Ovary (tissue), 9 donors: Measurements from ENCODE around the gene SUN1. TPM values are rescaled to one million over a fixed set of nuclear protein-coding genes. Genes with fewer than 3 reads are reported as not detected.
"Not testable (repeated sequence)": the region's sequence is repeated elsewhere in the genome, so short reads cannot be mapped to it uniquely, and the experiment has no call there.

Experiments
- DNase-seq, 5 donors: peaks; one replicate each; pipeline ENCODE4 v3.0.0-alpha.2; 2019 to 2020
- H3K27ac ChIP-seq, 2 donors: fragments of 200-600 bp; one replicate each; pipeline versions ENCODE4 v1.5.1 to v1.8.0; 2019 to 2022
- H3K27me3 ChIP-seq: fragments of 200-600 bp; one replicate; pipeline ENCODE4 v1.8.0; 2022
- H3K36me3 ChIP-seq: fragments of 200-600 bp; sonication (generic); one replicate; pipeline ENCODE4 v1.5.1; 2019
- H3K4me1 ChIP-seq: one replicate; pipeline ENCODE4 v1.8.1; 2013; ENCODE audit warnings: mild to moderate bottlenecking, moderate library complexity; ENCODE audit not compliant: insufficient read depth
- H3K4me3 ChIP-seq: fragments of 200-600 bp; sonication (generic); one replicate; pipeline ENCODE4 v1.5.1; 2017
- H3K9me3 ChIP-seq, 2 donors: fragments of 200-600 bp in 1 of 2; sonication (generic) in 1 of 2; one replicate each; pipeline versions ENCODE4 v1.5.1 to v1.8.1; 2013 to 2019; ENCODE audit warnings: mild to moderate bottlenecking in 1 of 2, moderate library complexity in 1 of 2
- EP300 ChIP-seq: sonication (generic); formaldehyde crosslinking; IDR thresholded peaks from one replicate; pipeline ENCODE4 v1.6.1; 2017; ENCODE audit warnings: antibody characterized with exemption
- POLR2A ChIP-seq: fragments of 450-650 bp; IDR thresholded peaks from one replicate; pipeline ENCODE4 v1.6.1; 2017; ENCODE audit warnings: antibody characterized with exemption, mild to moderate bottlenecking, moderate library complexity
- WGBS, 3 donors: extraction: QIAGEN DNeasy Blood & Tissue Kit in 1 of 3; methylation state at CpG; one replicate each; pipeline versions ENCODE4 v1.1.5 to v1.1.7; 2013 to 2017; 5-methylcytosine and 5-hydroxymethylcytosine counted together
- intact Hi-C, 4 donors: fragments of 100-400 bp; cut with DNase I; formaldehyde crosslinking; loops; one replicate each; pipeline versions ENCODE4 v1.11.0 to v1.15.1; 2022 to 2023
- polyA plus RNA-seq, 2 donors: library from polyadenylated mRNA; stranded (reverse); fragments of 200-250 nt in 1 of 2; fragments of 350-450 nt in 1 of 2; fragmentation: Illumina TruSeq in 1 of 2; extraction: RNeasy Lipid Tissue Mini Kit (QIAGEN cat#74804) in 1 of 2; gene quantifications; one replicate each; pipeline ENCODE4 v1.2.3, GENCODE V29; 2013 to 2014
- total RNA-seq, 7 donors: library from RNA; depleted of rRNA in 2 of 7; stranded (reverse); fragments of >200 nt in 2 of 7; fragmentation: NEBNext Ultra II Directional in 3 of 7; extraction: Animal tissue kit (Norgen Biotek cat#: 25700) in 3 of 7; gene quantifications; one replicate each; pipeline versions ENCODE4 v1.1.0 to v1.2.4, GENCODE V29; 2016 to 2023
- TF ChIP-seq, protein P1 (sequence below), 3 donors: fragments of 450-650 bp in 2 of 3; fragments of 200-600 bp in 1 of 3; IDR thresholded peaks; one replicate each; pipeline versions ENCODE4 v1.5.1 to v1.8.0; 2016 to 2022; ENCODE audit warnings: antibody characterized with exemption in 3 of 3, mild to moderate bottlenecking in 1 of 3
- donor health status: DM: no; HTN: no; CAD: no; lungs with moderate emphysema.
- donor health status: DM: no; HTN: no; CAD: no.
- donor health status: Bipolar disorder and iron deficiency.
- donor health status: DM: yes; HTN: yes; CAD: no.
- donor health status: DM: no; HTN: no; CAD: no.
- donor health status: DM: yes; HTN: yes; CAD: no.

The SUN1 gene
- total and polyA plus RNA-seq, 9 donors = 100 to 196 (median 143) TPM

DNA sequence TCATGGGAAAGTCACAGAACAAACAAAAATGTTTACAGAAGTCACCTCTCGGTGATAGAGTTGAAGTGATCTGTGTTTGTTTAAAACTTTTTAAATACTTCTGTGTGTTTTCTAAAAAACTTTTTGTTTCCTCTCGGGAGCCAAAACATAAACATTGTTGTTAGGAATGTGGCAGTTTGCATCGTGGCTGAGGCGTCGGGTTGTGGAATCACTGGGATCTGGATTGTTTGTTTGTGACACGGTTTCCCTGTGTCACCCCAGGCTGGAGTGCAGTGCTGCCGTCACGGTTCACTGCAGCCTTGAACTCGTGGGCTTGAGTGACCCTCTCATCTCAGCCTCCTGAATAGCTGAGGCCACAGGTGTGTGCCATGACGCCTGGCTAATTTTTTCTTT, 29.0 kb upstream of the SUN1 start:
- peak overlapping the region in 1 of 2 donors; percentile 52 for H3K27ac ChIP-seq
- DNase-seq = peak in 2 of 5 donors; percentile 12 to 31
- 38 to 65% (median 51%) methylated on average over 10 of the region's 10 CpGs for WGBS, 3 donors
- no peaks in the 10 kb centered on the region for H3K36me3 ChIP-seq
- H3K4me1 ChIP-seq = peaks cover 13% of the 10 kb centered on the region
- H3K4me3 ChIP-seq = no peak overlapping the region
- intact Hi-C loops = loop anchor here in 1 of 4 donors (5.0 kb wide), 1 partner anchor 69 kb away; no protein-coding TSS in a partner anchor
- no peaks in the 10 kb centered on the region for H3K9me3 ChIP-seq
- H3K27me3 ChIP-seq = no peaks in the 10 kb centered on the region
- TF ChIP-seq POLR2A (no peak), EP300 (no peak)
- TF ChIP-seq, protein P1, sequence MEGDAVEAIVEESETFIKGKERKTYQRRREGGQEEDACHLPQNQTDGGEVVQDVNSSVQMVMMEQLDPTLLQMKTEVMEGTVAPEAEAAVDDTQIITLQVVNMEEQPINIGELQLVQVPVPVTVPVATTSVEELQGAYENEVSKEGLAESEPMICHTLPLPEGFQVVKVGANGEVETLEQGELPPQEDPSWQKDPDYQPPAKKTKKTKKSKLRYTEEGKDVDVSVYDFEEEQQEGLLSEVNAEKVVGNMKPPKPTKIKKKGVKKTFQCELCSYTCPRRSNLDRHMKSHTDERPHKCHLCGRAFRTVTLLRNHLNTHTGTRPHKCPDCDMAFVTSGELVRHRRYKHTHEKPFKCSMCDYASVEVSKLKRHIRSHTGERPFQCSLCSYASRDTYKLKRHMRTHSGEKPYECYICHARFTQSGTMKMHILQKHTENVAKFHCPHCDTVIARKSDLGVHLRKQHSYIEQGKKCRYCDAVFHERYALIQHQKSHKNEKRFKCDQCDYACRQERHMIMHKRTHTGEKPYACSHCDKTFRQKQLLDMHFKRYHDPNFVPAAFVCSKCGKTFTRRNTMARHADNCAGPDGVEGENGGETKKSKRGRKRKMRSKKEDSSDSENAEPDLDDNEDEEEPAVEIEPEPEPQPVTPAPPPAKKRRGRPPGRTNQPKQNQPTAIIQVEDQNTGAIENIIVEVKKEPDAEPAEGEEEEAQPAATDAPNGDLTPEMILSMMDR (IDR thresholded peaks at IDR 0.05) = no peak

DNA sequence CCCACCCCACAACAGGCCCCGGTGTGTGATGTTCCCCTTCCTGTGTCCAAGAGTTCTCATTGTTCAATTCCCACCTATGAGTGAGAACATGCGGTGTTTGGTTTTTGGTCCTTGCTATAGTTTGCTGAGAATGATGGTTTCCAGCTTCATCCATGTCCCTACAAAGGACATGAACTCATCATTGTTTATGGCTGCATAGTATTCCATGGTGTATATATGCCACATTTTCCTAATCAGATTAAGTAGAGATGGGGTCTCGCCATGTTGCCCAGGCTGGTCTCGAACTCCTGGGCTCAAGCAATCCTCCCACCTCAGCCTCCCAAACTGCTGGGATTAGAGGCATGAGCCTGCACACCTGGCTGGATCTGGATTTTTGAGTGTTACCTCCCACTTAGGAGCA, 28.5 kb upstream of the SUN1 start:
- not testable (repeated sequence) for H3K4me3 ChIP-seq, H3K9me3 ChIP-seq, DNase-seq, H3K27me3 ChIP-seq, H3K36me3 ChIP-seq, H3K27ac ChIP-seq
- intact Hi-C loops = loop anchor here in 1 of 4 donors (5.0 kb wide), 1 partner anchor 69 kb away; no protein-coding TSS in a partner anchor
- 88 to 99% (median 96%) methylated on average over 4 of the region's 4 CpGs for WGBS, 3 donors
- peaks cover 13% of the 10 kb centered on the region for H3K4me1 ChIP-seq

DNA sequence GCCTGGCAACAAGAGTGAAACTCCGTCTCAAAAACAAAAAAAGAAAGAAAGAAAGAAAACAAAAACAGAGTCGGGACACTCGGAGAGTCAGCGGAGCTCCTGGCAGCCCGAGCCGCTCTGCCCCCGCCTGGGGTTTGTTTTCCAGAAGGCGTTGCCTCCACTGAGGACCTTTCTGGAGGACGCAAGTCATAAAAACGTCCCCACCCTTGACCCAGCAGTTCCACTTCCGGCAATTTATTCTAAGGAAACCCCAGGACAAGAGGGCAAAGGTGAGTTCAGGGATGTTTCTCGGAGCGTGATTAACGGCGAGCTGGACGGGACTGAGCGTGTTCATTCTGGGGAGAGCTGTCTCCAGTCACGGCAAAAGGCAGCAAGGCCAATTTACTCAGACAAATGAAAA, 27.0 kb upstream of the SUN1 start:
- H3K27ac ChIP-seq = peak overlapping the region; percentile 46 to 61
- no peak for TF ChIP-seq POLR2A
- TF ChIP-seq EP300 = no peak
- TF ChIP-seq, protein P1 (IDR thresholded peaks at IDR 0.05) = no peak
- intact Hi-C loops = no loop called here
- H3K36me3 ChIP-seq = no peaks in the 10 kb centered on the region
- no peaks in the 10 kb centered on the region for H3K9me3 ChIP-seq
- H3K4me1 ChIP-seq = peaks cover 13% of the 10 kb centered on the region
- H3K4me3 ChIP-seq = no peak overlapping the region
- H3K27me3 ChIP-seq = no peaks in the 10 kb centered on the region
- DNase-seq = peak; percentile 54 to 78 (median 75)
- 5 to 14% (median 10%) methylated on average over 18 of the region's 18 CpGs for WGBS, 3 donors

DNA sequence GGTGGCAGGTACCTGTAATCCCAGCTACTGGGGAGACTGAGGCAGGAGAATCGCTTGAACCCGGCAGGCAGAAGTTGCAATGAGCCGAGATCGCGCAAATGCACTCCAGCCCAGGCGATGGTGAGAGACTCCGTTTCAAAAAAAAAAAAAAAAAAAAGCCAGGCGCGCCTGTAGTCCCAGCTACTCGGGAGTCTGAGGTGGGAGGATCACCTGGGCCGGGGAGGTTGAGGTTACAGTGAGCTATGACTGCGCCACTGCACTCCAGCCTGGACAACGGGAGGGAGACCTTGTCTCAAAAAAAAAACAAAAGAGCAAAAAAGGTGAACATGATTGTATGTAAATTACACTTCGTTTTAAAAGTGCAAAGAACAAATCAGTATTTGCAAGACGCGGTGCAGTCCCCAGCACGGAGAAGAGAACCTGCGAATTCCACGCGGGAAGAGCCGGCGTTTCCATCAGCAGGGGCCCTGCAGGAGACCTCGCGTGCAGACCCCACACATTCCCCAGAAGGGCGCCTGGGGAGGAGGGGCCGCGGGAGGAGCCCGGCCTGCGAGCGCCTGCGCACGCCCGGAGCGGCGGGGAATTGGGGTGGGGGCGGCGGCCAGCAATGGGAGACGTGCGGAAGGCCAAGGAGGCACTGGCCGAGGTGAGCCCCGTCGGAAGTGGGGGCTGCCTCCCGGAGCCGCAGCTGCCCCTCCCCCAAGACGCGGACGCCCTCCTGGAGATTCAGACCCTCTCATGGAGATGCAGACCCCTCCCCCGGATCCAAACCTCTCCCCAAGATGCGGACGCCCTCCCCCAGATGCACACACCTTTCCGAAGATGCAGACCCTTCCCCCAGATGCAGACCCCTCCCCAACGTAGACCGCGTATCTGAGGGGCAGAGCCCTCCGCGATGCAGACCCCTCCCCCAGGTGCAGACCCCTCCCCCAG, 16.7 kb upstream of the SUN1 start:
- TF ChIP-seq POLR2A (no peak), EP300 (no peak)
- TF ChIP-seq, protein P1 (IDR thresholded peaks at IDR 0.05) = no peak
- Histone ChIP-seq H3K36me3 (no peaks in the 10 kb centered on the region), H3K4me1 (peaks cover 13% of the 10 kb centered on the region), H3K4me3 (peak overlapping the region; percentile 53), H3K27ac (peak overlapping the region; percentile 55 to 75), H3K9me3 (no peaks in the 10 kb centered on the region), H3K27me3 (no peaks in the 10 kb centered on the region)
- peak; percentile 46 to 75 (median 72) for DNase-seq
- WGBS, 3 donors = 14 to 18% (median 17%) methylated on average over 50 to 56 of the region's 56 CpGs
- intact Hi-C loops = no loop called here

DNA sequence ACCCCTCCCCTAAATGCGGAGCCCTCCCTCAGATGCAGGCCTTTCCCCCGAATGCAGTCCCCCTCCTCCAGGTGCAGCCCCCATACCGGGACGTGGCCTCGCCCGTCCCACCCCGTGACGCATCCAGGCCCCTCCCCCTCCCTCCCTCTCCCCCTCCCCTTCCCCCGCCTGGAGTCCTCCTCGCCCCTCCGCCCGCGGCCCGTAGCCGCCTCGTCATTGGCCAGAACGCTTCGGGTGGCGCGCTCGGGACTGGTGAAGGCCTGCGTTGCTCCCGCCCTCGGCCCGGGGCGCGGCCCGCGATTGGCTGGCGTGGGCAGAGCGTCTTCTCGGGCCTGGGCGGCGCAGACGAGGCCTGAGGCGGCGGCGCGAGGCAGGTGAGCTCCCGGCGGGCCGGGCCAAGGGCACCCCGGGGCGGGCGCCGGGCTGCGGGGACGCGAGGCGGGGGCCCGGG, 16.0 kb upstream of the SUN1 start:
- DNase-seq = peak; percentile 98 to 99 (median 99)
- H3K9me3 ChIP-seq = no peaks in the 10 kb centered on the region
- H3K4me1 ChIP-seq = peaks cover 13% of the 10 kb centered on the region
- H3K27ac ChIP-seq = peak overlapping the region in 1 of 2 donors; percentile 67
- TF ChIP-seq, protein P1 (IDR thresholded peaks at IDR 0.05) = no peak
- TF ChIP-seq POLR2A = peak; percentile 67
- intact Hi-C loops = no loop called here
- H3K27me3 ChIP-seq = no peaks in the 10 kb centered on the region
- WGBS, 3 donors = 0 to 2% (median 1%) methylated on average over 10 to 51 of the region's 51 CpGs
- H3K4me3 ChIP-seq = peak overlapping the region; percentile 55
- H3K36me3 ChIP-seq = no peaks in the 10 kb centered on the region
